ENCODE measurements around the gene CFAP46. TPM values are rescaled to one million over a fixed set of nuclear protein-coding genes. Genes with fewer than 3 reads are reported as not detected.
A peak's percentile ranks its signal among the peaks of the same experiment; 100 is the strongest.
"Not testable (repeated sequence)": the region's sequence is repeated elsewhere in the genome, so short reads cannot be mapped to it uniquely, and the experiment has no call there.

CFAP46 gene
- total RNA-seq, 3 donors from 2014 or later = 0.78 to 1.0 TPM; not detected in 1

DNA sequence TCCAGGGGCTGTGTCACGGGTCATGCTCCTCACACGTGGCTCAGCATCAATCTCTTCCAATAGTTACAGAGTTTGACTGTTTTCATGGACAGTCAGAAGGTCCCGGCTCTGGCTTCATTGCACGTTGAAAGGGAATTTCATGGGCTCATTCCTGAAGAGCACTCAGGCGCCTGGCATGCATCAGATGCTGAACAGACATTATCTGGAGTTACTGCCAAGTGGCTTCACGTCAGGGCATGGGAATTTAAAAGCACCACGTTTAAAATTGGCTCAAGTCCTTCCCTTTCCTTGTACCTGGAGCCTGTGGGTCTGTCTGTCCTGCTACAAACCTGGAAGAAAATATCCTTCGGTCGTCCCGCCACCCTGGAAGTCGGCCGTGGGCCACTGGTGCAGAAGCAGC is 50.4 kb downstream of the CFAP46 start:
- Histone ChIP-seq H3K4me3 (no peak overlapping the region), H3K4me1 (ENCODE audit: low read depth) (no peaks in the 10 kb centered on the region), H3K36me3 (ENCODE audit: low read depth) (no peaks in the 10 kb centered on the region), H3K9me3 (no peaks in the 10 kb centered on the region)
- DNase-seq = peak in 1 of 3 donors; percentile 14
- intact Hi-C loops (cut with DNase I, micrococcal nuclease) = no loop called here
- TF ChIP-seq CTCF (IDR thresholded peaks at IDR 0.05) = no peak
- no peak for ATAC-seq

DNA sequence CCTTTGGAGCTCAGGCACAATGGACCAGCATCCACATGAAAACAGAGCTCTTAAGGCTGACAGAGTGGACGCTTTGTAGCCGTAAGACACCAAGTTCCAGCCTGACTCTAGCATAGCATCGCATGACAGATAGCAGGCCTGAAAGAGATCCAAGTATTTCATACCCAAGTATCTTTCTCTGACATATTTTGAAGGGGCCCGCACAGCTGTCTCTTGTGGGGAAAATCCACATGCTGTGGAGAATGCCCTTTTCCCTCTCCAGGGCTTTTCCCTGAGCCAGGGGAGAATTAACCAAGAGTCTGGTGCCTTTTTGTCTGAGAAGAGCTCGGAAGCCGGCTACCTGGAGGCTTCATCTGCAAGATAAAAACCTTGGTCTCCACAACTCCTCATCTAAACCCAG is 51.0 kb downstream of the CFAP46 start:
- no peak for DNase-seq
- intact Hi-C loops (cut with DNase I, micrococcal nuclease) = no loop called here
- TF ChIP-seq CTCF (IDR thresholded peaks at IDR 0.05) = no peak
- Histone ChIP-seq H3K4me1 (ENCODE audit: low read depth) (no peaks in the 10 kb centered on the region), H3K4me3 (no peak overlapping the region), H3K36me3 (ENCODE audit: low read depth) (no peaks in the 10 kb centered on the region), H3K9me3 (no peaks in the 10 kb centered on the region)
- no peak for ATAC-seq

- no peak for DNase-seq
- no peak for TF ChIP-seq CTCF (IDR thresholded peaks at IDR 0.05)
- Histone ChIP-seq H3K4me3 (no peak overlapping the region), H3K9me3 (no peaks in the 10 kb centered on the region), H3K4me1 (ENCODE audit: low read depth) (no peaks in the 10 kb centered on the region), H3K36me3 (ENCODE audit: low read depth) (no peaks in the 10 kb centered on the region)
- ATAC-seq = no peak
- intact Hi-C loops (cut with DNase I, micrococcal nuclease) = no loop called here
Measured at GRCh38 chr10:132890301-132890700, 52.1 kb downstream of the CFAP46 start.

- Histone ChIP-seq H3K4me1 (ENCODE audit: low read depth) (no peaks in the 10 kb centered on the region), H3K9me3 (no peaks in the 10 kb centered on the region), H3K36me3 (ENCODE audit: low read depth) (no peaks in the 10 kb centered on the region), H3K4me3 (no peak overlapping the region)
- peak in 1 of 3 donors; percentile 6 for DNase-seq
- TF ChIP-seq CTCF (IDR thresholded peaks at IDR 0.05) = no peak
- no peak for ATAC-seq
- intact Hi-C loops (cut with DNase I, micrococcal nuclease) = no loop called here
Measured at GRCh38 chr10:132889556-132889955, 52.8 kb downstream of the CFAP46 start.

GRCh38 chr10:132888898-132889490 is 53.4 kb downstream of the CFAP46 start:
- no peaks in the 10 kb centered on the region for H3K36me3 ChIP-seq (ENCODE audit: low read depth)
- peak in 1 of 3 donors; percentile 7 for DNase-seq

DNA sequence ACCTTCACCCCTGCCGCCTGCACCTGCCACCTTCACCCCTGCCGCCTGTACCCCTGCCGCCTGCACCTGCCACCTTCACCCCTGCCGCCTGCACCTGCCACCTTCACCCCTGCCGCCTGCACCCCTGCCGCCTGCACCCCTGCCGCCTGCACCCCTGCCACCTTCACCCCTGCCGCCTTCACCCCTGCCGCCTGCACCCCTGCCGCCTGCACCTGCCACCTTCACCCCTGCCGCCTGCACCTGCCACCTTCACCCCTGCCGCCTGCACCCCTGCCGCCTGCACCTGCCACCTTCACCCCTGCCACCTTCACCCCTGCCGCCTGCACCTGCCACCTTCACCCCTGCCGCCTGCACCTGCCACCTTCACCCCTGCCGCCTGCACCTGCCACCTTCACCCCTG is 53.9 kb downstream of the CFAP46 start:
- intact Hi-C loops (cut with DNase I, micrococcal nuclease) = not testable (repeated sequence)

More at GRCh38 chr10:132888898-132889490, 53.4 kb downstream of the CFAP46 start:
- Histone ChIP-seq H3K4me1 (ENCODE audit: low read depth) (no peaks in the 10 kb centered on the region), H3K9me3 (no peaks in the 10 kb centered on the region), H3K4me3 (no peak overlapping the region)
- no peak for ATAC-seq
- TF ChIP-seq CTCF (IDR thresholded peaks at IDR 0.05) = no peak
- intact Hi-C loops (cut with DNase I, micrococcal nuclease) = no loop called here

More for the DNA sequence above, 53.9 kb downstream of the CFAP46 start:
- DNase-seq; H3K36me3 ChIP-seq (ENCODE audit: low read depth); H3K9me3 ChIP-seq; H3K4me1 ChIP-seq (ENCODE audit: low read depth); ATAC-seq; H3K4me3 ChIP-seq: not testable (repeated sequence)

Data from mucosa of descending colon (tissue), 3 donors.